ENCODE results near the gene DEPDC5. TPM values are rescaled to one million over a fixed set of nuclear protein-coding genes. Genes with fewer than 3 reads are reported as not detected.
"Not testable (repeated sequence)": the region's sequence is repeated elsewhere in the genome, so short reads cannot be mapped to it uniquely, and the experiment has no call there.

Gene DEPDC5
- total RNA-seq, 1 donor from 2014 or later: 13.0 TPM

GRCh38 chr22:31814942-31815341 lies 61.1 kb downstream of the DEPDC5 start:
- no peaks in the 10 kb centered on the region for H3K79me2 ChIP-seq (ENCODE audit: insufficient read depth, low read length)
- H3K27me3 ChIP-seq (ENCODE audit: insufficient read depth, low read length): no peaks in the 10 kb centered on the region
- H3K4me1 ChIP-seq (ENCODE audit: insufficient read depth, low read length): peaks cover 8% of the 10 kb centered on the region
- no peak overlapping the region for H3K4me3 ChIP-seq (ENCODE audit: insufficient read depth, low read depth, low read length)
- Mint-ChIP-seq H3K4me1 (ENCODE audit: low read depth, unreplicated experiment) (peaks cover 4% of the 10 kb centered on the region), H3K4me3 (ENCODE audit: unreplicated experiment) (no peak overlapping the region), H3K27me3 (ENCODE audit: low read depth, unreplicated experiment) (no peaks in the 10 kb centered on the region), H3K27ac (ENCODE audit: unreplicated experiment) (no peak overlapping the region), H3K36me3 (ENCODE audit: low read depth, unreplicated experiment) (peaks cover 29% of the 10 kb centered on the region), H3K9me3 (ENCODE audit: unreplicated experiment) (no peaks in the 10 kb centered on the region)
- H3K4me2 ChIP-seq (ENCODE audit: low read length): no peak overlapping the region
- FAIRE-seq: no peak
- no peak overlapping the region for H2AFZ ChIP-seq (ENCODE audit: low read depth, low read length)
- peaks cover 7% of the 10 kb centered on the region for H4K20me1 ChIP-seq (ENCODE audit: insufficient read depth, low read length)
- H3K9ac ChIP-seq (ENCODE audit: low read length): no peak overlapping the region
- no peak for TF ChIP-seq EZH2 (IDR thresholded peaks at IDR 0.05; ENCODE audit: insufficient read depth, low read length)
- no peak for DNase-seq (ENCODE audit: low read depth)
- no peaks in the 10 kb centered on the region for H3K9me3 ChIP-seq (ENCODE audit: insufficient read depth, low read depth, low read length)
- H3K27ac ChIP-seq (ENCODE audit: low read depth, low read length): no peak overlapping the region
- H3K36me3 ChIP-seq (ENCODE audit: insufficient read depth, low read length): peaks cover 30% of the 10 kb centered on the region

- H3K36me3 Mint-ChIP-seq (ENCODE audit: low read depth, unreplicated experiment): peaks cover 27% of the 10 kb centered on the region
- not testable (repeated sequence) for H3K4me3 ChIP-seq (ENCODE audit: insufficient read depth, low read depth, low read length); DNase-seq (ENCODE audit: low read depth); H3K9me3 Mint-ChIP-seq (ENCODE audit: unreplicated experiment); H2AFZ ChIP-seq (ENCODE audit: low read depth, low read length); H3K27me3 ChIP-seq (ENCODE audit: insufficient read depth, low read length); H3K27ac ChIP-seq (ENCODE audit: low read depth, low read length); FAIRE-seq; H3K4me2 ChIP-seq (ENCODE audit: low read length); H3K27ac Mint-ChIP-seq (ENCODE audit: unreplicated experiment); H3K4me1 ChIP-seq (ENCODE audit: insufficient read depth, low read length); H3K4me1 Mint-ChIP-seq (ENCODE audit: low read depth, unreplicated experiment); H3K27me3 Mint-ChIP-seq (ENCODE audit: low read depth, unreplicated experiment); H3K9ac ChIP-seq (ENCODE audit: low read length); H3K9me3 ChIP-seq (ENCODE audit: insufficient read depth, low read depth, low read length); H3K4me3 Mint-ChIP-seq (ENCODE audit: unreplicated experiment); H3K79me2 ChIP-seq (ENCODE audit: insufficient read depth, low read length); H4K20me1 ChIP-seq (ENCODE audit: insufficient read depth, low read length)
- peaks cover 27% of the 10 kb centered on the region for H3K36me3 ChIP-seq (ENCODE audit: insufficient read depth, low read length)
Observed at GRCh38 chr22:31815383-31815814, 61.6 kb downstream of the DEPDC5 start.

GRCh38 chr22:31816750-31817149 lies 62.9 kb downstream of the DEPDC5 start:
- H3K27ac Mint-ChIP-seq (ENCODE audit: unreplicated experiment): no peak overlapping the region
- Histone ChIP-seq H4K20me1 (ENCODE audit: insufficient read depth, low read length) (peaks cover 7% of the 10 kb centered on the region), H3K27ac (ENCODE audit: low read depth, low read length) (no peak overlapping the region), H3K9me3 (ENCODE audit: insufficient read depth, low read depth, low read length) (no peaks in the 10 kb centered on the region), H3K27me3 (ENCODE audit: insufficient read depth, low read length) (no peaks in the 10 kb centered on the region), H2AFZ (ENCODE audit: low read depth, low read length) (no peak overlapping the region), H3K4me2 (ENCODE audit: low read length) (no peak overlapping the region), H3K4me1 (ENCODE audit: insufficient read depth, low read length) (peaks cover 8% of the 10 kb centered on the region), H3K4me3 (ENCODE audit: insufficient read depth, low read depth, low read length) (no peak overlapping the region), H3K79me2 (ENCODE audit: insufficient read depth, low read length) (no peaks in the 10 kb centered on the region), H3K9ac (ENCODE audit: low read length) (no peak overlapping the region), H3K36me3 (ENCODE audit: insufficient read depth, low read length) (peaks cover 24% of the 10 kb centered on the region)
- H3K27me3 Mint-ChIP-seq (ENCODE audit: low read depth, unreplicated experiment): no peaks in the 10 kb centered on the region
- no peak for DNase-seq (ENCODE audit: low read depth)
- H3K9me3 Mint-ChIP-seq (ENCODE audit: unreplicated experiment): no peaks in the 10 kb centered on the region
- TF ChIP-seq CTCF (IDR thresholded peaks at IDR 0.05; ENCODE audit: insufficient read depth, low read depth, low read length) (no peak), EZH2 (IDR thresholded peaks at IDR 0.05; ENCODE audit: insufficient read depth, low read length) (no peak)
- H3K36me3 Mint-ChIP-seq (ENCODE audit: low read depth, unreplicated experiment): peaks cover 34% of the 10 kb centered on the region
- H3K4me3 Mint-ChIP-seq (ENCODE audit: unreplicated experiment): no peak overlapping the region
- no peak for FAIRE-seq
- peaks cover 4% of the 10 kb centered on the region for H3K4me1 Mint-ChIP-seq (ENCODE audit: low read depth, unreplicated experiment)
